Measurements from ENCODE around the gene KCNIP4.

KCNIP4 gene

DNA sequence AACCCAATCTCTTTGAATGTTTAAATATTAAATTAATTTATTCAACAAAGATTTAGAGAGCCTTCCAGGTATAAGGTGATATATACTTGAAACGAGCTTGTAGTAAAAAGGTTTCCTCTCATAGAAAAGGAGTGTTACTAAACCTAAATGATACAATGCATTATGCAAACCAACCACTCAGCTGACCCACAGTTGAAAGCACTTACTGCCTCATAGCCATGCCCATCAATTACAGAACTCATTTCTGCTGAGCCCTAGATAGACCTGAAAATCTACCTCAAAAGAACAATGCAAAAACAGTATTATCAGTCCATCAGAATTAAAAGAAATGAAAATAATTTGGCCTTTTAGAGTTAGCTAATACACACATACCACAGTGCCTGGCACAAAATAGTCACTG, 75.4 kb downstream of the KCNIP4 start:
- TF ChIP-seq, protein P1, sequence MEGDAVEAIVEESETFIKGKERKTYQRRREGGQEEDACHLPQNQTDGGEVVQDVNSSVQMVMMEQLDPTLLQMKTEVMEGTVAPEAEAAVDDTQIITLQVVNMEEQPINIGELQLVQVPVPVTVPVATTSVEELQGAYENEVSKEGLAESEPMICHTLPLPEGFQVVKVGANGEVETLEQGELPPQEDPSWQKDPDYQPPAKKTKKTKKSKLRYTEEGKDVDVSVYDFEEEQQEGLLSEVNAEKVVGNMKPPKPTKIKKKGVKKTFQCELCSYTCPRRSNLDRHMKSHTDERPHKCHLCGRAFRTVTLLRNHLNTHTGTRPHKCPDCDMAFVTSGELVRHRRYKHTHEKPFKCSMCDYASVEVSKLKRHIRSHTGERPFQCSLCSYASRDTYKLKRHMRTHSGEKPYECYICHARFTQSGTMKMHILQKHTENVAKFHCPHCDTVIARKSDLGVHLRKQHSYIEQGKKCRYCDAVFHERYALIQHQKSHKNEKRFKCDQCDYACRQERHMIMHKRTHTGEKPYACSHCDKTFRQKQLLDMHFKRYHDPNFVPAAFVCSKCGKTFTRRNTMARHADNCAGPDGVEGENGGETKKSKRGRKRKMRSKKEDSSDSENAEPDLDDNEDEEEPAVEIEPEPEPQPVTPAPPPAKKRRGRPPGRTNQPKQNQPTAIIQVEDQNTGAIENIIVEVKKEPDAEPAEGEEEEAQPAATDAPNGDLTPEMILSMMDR (IDR thresholded peaks at IDR 0.05; ENCODE audit: insufficient read depth, low read length, missing control alignments), result no peak
- no peak overlapping the region for H3K4me3 ChIP-seq (ENCODE audit: low read depth, low read length)
- ChIA-PET POLR2A (no interaction called here), CTCF (no interaction called here)
- no peak for DNase-seq (ENCODE audit: low read depth, low spot score)

DNA sequence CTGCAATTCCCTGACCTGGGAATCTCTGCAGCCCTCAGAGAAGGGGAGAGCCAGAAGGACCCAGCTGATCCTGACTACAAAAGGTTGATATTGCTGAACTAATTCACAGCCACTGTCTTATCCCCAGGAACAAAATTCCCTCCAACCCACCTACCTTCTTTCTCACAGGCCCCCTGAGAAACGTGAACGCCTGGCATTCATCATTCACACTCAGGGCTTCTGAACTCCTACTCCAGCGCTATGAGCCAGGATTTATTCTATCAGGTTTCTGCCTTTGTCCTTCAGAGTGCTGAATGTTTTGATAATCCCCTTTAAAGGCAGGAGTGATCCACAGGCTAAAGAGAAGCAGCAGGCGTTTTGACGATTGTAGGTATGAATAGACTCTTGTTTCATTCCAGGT, 76.5 kb downstream of the KCNIP4 start:
- TF ChIP-seq, protein P1 (IDR thresholded peaks at IDR 0.05; ENCODE audit: insufficient read depth, low read length, missing control alignments), result no peak
- CTCF ChIA-PET, result no interaction called here
- no peak overlapping the region for H3K4me3 ChIP-seq (ENCODE audit: low read depth, low read length)
- POLR2A ChIA-PET, result no interaction called here
- DNase-seq (ENCODE audit: low read depth, low spot score), result no peak

DNA sequence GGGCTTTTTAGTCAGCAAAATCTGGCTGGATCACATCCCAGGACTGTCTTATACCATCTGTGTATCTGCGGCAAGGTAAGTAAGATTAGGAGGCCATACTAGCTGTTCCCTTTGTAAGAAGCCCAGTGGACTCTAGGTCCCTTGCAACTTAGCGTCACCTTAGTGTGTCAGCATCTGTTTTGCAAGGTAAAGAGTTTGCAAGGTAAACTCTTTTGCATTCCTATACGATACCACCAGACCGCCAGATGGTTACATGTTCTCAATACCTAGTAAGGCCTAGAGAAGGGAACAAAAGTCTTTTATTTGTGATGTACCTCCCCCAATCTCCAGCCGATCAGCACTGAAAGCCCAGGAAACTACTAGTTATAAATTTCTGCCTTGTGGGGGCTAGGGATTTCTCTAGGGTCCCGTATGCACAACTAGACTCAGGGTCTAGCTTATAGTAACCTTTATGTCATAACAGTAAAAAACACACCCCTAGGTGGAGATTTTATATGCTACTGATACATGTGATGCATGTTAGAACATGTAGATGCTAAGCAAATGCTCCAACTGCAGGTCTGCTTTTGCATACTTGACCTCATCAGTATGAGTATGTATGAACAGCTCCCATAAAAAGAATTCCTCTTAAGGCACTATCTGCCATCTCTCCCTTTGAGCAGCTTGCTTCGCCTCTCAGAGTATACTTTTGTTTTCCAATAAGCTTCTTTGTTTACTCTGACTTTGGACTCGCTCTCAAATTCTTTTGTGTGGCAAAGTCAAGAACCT, 78.4 kb downstream of the KCNIP4 start:
- TF ChIP-seq, protein P1 (IDR thresholded peaks at IDR 0.05; ENCODE audit: insufficient read depth, low read length, missing control alignments), result no peak
- CTCF ChIA-PET, result no interaction called here

DNA sequence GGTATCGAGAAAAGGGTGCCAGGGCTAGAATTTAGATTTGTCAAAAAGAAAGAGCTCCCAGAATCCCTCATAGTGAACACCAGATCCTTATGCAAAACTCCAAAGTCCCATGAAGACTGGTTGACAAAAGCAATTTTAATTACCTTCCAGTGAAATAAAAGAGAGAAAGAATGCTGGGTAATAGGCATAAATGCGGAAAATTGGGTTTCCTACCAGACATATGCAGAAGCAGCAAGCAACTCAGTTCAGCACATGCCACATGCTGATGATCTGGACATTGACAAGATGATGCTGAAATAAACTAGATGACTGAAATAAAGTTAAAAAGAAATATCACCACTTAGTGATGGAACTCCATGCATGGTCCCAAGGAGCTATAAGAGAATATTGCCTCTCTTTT, 83.9 kb downstream of the KCNIP4 start:
- POLR2A ChIA-PET, result no interaction called here
- CTCF ChIA-PET, result no interaction called here
- TF ChIP-seq, protein P1 (IDR thresholded peaks at IDR 0.05; ENCODE audit: insufficient read depth, low read length, missing control alignments), result no peak

More for the DNA sequence above, 78.4 kb downstream of the KCNIP4 start:
- H3K4me3 ChIP-seq (ENCODE audit: low read depth, low read length), result no peak overlapping the region
- no peak for DNase-seq (ENCODE audit: low read depth, low spot score)
- POLR2A ChIA-PET, result no interaction called here

DNA sequence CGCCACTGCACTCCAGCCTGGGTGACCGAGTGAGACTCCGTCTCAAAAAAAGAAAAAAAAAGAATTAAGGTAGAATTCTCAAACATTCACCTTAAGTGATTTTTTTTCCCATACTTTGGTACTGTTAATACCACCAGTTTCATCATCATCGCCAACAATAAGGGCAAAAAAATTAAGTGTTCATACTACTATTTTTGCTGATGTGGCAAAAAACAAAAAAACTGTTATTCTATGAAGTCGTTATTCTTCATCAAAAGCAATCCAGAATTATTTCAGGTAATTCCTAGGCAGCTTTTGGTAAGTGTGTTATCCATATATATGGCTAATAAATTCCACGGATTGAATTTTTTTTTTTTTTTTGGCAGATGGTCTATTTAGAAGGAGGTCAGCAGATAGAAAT, 85.7 kb downstream of the KCNIP4 start:
- ChIA-PET CTCF (no interaction called here), POLR2A (no interaction called here)
- DNase-seq (ENCODE audit: low read depth, low spot score), result no peak
- TF ChIP-seq, protein P1 (IDR thresholded peaks at IDR 0.05; ENCODE audit: insufficient read depth, low read length, missing control alignments), result no peak
- no peak overlapping the region for H3K4me3 ChIP-seq (ENCODE audit: low read depth, low read length)

More for the DNA sequence above, 83.9 kb downstream of the KCNIP4 start:
- no peak for DNase-seq (ENCODE audit: low read depth, low spot score)
- no peak overlapping the region for H3K4me3 ChIP-seq (ENCODE audit: low read depth, low read length)

DNA sequence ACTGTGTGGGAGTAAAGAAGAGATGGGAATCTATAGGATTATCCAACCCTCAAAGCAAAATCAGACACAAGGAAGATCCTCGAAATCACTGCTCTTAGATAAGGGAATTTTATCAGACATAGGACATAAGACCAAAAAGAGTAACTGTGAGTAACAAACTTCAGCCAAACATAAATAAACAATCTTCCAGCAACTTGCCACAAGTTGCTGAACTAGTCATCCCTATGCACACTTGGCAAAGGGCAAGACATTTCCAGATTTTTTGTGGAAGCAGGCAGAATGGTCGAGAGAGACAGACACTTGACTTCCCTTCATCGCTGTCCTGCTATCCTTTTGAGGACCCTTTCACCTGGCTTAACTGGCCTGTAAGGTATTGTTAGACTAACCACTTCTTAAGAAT, 89.6 kb downstream of the KCNIP4 start:
- no peak overlapping the region for H3K4me3 ChIP-seq (ENCODE audit: low read depth, low read length)
- ChIA-PET CTCF (no interaction called here), POLR2A (no interaction called here)
- no peak for DNase-seq (ENCODE audit: low read depth, low spot score)
- TF ChIP-seq, protein P1 (IDR thresholded peaks at IDR 0.05; ENCODE audit: insufficient read depth, low read length, missing control alignments), result no peak
